WTC11 (cell line): Measurements from ENCODE around the gene PNMA1.

Experiments used
- JUN ChIP-seq: sonication (generic); formaldehyde crosslinking; IDR thresholded peaks from 2 replicates; pipeline ENCODE4 v1.8.0; 2023; ENCODE audit warnings: mild to moderate bottlenecking, missing genetic modification reagents
- KAT7 ChIP-seq: sonication (generic); formaldehyde crosslinking; IDR thresholded peaks from 2 replicates; pipeline ENCODE4 v1.8.1; 2023; ENCODE audit warnings: missing genetic modification reagents, mild to moderate bottlenecking, borderline replicate concordance
- NFYB ChIP-seq: sonication (generic); formaldehyde crosslinking; conservative IDR thresholded peaks from 2 replicates; pipeline ENCODE4 v1.8.0; 2022; ENCODE audit warnings: low read depth, missing genetic modification reagents
- NR2C2 ChIP-seq: sonication (generic); formaldehyde crosslinking; IDR thresholded peaks from 2 replicates; pipeline ENCODE4 v1.8.0; 2022; ENCODE audit warnings: mild to moderate bottlenecking, missing genetic modification reagents
- NR3C1 ChIP-seq: sonication (generic); formaldehyde crosslinking; conservative IDR thresholded peaks from 2 replicates; pipeline ENCODE4 v1.8.1; 2023; ENCODE audit warnings: low read depth, mild to moderate bottlenecking, missing genetic modification reagents
- TF ChIP-seq, protein P1 (sequence below): fragments of 200-600 bp; IDR thresholded peaks from 2 replicates; pipeline ENCODE4 v1.8.0; 2022; ENCODE audit warnings: antibody characterized with exemption
- TF ChIP-seq, protein P2 (sequence below): sonication (generic); formaldehyde crosslinking; IDR thresholded peaks from 2 replicates; pipeline ENCODE4 v1.8.0; 2022; ENCODE audit warnings: mild to moderate bottlenecking, missing genetic modification reagents
- TF ChIP-seq, protein P3 (sequence below): sonication (generic); formaldehyde crosslinking; IDR thresholded peaks from 2 replicates; pipeline ENCODE4 v1.8.0; 2022; ENCODE audit warnings: mild to moderate bottlenecking, missing genetic modification reagents
- TF ChIP-seq, protein P4 (sequence below): sonication (generic); formaldehyde crosslinking; IDR thresholded peaks from 2 replicates; pipeline ENCODE4 v1.8.1; 2023; ENCODE audit warnings: mild to moderate bottlenecking, missing genetic modification reagents
- TF ChIP-seq, protein P5 (sequence below): sonication (generic); formaldehyde crosslinking; IDR thresholded peaks from 2 replicates; pipeline ENCODE4 v1.8.1; 2023; ENCODE audit warnings: mild to moderate bottlenecking, missing genetic modification reagents, moderate library complexity
- TF ChIP-seq, protein P6 (sequence below): sonication (generic); formaldehyde crosslinking; IDR thresholded peaks from 2 replicates; pipeline ENCODE4 v1.8.1; 2023; ENCODE audit warnings: mild to moderate bottlenecking, missing genetic modification reagents, moderate library complexity
- TF ChIP-seq, protein P7 (sequence below): sonication (generic); formaldehyde crosslinking; IDR thresholded peaks from 2 replicates; pipeline ENCODE4 v1.8.1; 2023; ENCODE audit warnings: mild to moderate bottlenecking, moderate library complexity, missing genetic modification reagents

DNA sequence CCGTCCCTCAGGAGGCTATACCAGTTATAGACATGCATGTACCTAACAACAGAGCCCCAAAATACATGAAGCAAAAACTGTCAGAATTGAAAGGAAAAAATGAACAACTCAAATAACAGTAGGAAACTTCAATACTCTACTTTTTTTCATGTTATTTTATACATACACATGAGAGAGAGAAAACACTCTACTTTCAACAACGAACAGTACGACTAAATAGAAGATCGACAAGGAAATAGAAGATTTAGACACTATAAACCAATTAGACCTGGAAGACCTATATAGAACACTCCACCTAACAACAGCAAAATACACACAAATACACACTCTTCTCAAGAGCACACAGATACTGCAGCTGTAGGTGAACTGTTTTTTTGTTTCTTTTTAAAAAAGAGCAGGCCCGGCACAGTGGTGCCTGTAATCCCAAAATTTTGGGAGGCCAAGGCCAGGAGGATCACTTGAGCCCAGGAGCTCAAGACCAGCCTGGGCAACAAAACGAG, 34.7 kb upstream of the PNMA1 start:
- TF ChIP-seq, protein P1, sequence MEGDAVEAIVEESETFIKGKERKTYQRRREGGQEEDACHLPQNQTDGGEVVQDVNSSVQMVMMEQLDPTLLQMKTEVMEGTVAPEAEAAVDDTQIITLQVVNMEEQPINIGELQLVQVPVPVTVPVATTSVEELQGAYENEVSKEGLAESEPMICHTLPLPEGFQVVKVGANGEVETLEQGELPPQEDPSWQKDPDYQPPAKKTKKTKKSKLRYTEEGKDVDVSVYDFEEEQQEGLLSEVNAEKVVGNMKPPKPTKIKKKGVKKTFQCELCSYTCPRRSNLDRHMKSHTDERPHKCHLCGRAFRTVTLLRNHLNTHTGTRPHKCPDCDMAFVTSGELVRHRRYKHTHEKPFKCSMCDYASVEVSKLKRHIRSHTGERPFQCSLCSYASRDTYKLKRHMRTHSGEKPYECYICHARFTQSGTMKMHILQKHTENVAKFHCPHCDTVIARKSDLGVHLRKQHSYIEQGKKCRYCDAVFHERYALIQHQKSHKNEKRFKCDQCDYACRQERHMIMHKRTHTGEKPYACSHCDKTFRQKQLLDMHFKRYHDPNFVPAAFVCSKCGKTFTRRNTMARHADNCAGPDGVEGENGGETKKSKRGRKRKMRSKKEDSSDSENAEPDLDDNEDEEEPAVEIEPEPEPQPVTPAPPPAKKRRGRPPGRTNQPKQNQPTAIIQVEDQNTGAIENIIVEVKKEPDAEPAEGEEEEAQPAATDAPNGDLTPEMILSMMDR, result no peak
- TF ChIP-seq, protein P2, sequence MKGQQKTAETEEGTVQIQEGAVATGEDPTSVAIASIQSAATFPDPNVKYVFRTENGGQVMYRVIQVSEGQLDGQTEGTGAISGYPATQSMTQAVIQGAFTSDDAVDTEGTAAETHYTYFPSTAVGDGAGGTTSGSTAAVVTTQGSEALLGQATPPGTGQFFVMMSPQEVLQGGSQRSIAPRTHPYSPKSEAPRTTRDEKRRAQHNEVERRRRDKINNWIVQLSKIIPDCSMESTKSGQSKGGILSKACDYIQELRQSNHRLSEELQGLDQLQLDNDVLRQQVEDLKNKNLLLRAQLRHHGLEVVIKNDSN (CRISPR knock-in tag), result no peak
- TF ChIP-seq, protein P3, sequence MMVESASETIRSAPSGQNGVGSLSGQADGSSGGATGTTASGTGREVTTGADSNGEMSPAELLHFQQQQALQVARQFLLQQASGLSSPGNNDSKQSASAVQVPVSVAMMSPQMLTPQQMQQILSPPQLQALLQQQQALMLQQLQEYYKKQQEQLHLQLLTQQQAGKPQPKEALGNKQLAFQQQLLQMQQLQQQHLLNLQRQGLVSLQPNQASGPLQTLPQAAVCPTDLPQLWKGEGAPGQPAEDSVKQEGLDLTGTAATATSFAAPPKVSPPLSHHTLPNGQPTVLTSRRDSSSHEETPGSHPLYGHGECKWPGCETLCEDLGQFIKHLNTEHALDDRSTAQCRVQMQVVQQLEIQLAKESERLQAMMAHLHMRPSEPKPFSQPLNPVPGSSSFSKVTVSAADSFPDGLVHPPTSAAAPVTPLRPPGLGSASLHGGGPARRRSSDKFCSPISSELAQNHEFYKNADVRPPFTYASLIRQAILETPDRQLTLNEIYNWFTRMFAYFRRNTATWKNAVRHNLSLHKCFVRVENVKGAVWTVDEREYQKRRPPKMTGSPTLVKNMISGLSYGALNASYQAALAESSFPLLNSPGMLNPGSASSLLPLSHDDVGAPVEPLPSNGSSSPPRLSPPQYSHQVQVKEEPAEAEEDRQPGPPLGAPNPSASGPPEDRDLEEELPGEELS, result no peak
- TF ChIP-seq, protein P4, sequence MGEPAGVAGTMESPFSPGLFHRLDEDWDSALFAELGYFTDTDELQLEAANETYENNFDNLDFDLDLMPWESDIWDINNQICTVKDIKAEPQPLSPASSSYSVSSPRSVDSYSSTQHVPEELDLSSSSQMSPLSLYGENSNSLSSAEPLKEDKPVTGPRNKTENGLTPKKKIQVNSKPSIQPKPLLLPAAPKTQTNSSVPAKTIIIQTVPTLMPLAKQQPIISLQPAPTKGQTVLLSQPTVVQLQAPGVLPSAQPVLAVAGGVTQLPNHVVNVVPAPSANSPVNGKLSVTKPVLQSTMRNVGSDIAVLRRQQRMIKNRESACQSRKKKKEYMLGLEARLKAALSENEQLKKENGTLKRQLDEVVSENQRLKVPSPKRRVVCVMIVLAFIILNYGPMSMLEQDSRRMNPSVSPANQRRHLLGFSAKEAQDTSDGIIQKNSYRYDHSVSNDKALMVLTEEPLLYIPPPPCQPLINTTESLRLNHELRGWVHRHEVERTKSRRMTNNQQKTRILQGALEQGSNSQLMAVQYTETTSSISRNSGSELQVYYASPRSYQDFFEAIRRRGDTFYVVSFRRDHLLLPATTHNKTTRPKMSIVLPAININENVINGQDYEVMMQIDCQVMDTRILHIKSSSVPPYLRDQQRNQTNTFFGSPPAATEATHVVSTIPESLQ (CRISPR knock-in tag), result no peak
- TF ChIP-seq, protein P5, sequence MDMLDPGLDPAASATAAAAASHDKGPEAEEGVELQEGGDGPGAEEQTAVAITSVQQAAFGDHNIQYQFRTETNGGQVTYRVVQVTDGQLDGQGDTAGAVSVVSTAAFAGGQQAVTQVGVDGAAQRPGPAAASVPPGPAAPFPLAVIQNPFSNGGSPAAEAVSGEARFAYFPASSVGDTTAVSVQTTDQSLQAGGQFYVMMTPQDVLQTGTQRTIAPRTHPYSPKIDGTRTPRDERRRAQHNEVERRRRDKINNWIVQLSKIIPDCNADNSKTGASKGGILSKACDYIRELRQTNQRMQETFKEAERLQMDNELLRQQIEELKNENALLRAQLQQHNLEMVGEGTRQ (CRISPR knock-in tag), result no peak
- TF ChIP-seq NR2C2 (CRISPR knock-in tag) (no peak), JUN (CRISPR knock-in tag) (no peak), NR3C1 (CRISPR knock-in tag) (no peak), NFYB (CRISPR knock-in tag) (no peak), KAT7 (CRISPR knock-in tag) (no peak)
- TF ChIP-seq, protein P6, sequence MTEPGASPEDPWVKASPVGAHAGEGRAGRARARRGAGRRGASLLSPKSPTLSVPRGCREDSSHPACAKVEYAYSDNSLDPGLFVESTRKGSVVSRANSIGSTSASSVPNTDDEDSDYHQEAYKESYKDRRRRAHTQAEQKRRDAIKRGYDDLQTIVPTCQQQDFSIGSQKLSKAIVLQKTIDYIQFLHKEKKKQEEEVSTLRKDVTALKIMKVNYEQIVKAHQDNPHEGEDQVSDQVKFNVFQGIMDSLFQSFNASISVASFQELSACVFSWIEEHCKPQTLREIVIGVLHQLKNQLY (CRISPR knock-in tag), result no peak
- TF ChIP-seq, protein P7, sequence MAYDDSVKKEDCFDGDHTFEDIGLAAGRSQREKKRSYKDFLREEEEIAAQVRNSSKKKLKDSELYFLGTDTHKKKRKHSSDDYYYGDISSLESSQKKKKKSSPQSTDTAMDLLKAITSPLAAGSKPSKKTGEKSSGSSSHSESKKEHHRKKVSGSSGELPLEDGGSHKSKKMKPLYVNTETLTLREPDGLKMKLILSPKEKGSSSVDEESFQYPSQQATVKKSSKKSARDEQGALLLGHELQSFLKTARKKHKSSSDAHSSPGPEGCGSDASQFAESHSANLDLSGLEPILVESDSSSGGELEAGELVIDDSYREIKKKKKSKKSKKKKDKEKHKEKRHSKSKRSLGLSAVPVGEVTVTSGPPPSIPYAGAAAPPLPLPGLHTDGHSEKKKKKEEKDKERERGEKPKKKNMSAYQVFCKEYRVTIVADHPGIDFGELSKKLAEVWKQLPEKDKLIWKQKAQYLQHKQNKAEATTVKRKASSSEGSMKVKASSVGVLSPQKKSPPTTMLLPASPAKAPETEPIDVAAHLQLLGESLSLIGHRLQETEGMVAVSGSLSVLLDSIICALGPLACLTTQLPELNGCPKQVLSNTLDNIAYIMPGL (CRISPR knock-in tag), result no peak
